Measurements from ENCODE around the gene NME4. TPM values are rescaled to one million over a fixed set of nuclear protein-coding genes. Genes with fewer than 3 reads are reported as not detected.
"Not testable (repeated sequence)": the region's sequence is repeated elsewhere in the genome, so short reads cannot be mapped to it uniquely, and the experiment has no call there.

Gene NME4
- total RNA-seq, 1 experiment from 2014 or later: 95.3 TPM

DNA sequence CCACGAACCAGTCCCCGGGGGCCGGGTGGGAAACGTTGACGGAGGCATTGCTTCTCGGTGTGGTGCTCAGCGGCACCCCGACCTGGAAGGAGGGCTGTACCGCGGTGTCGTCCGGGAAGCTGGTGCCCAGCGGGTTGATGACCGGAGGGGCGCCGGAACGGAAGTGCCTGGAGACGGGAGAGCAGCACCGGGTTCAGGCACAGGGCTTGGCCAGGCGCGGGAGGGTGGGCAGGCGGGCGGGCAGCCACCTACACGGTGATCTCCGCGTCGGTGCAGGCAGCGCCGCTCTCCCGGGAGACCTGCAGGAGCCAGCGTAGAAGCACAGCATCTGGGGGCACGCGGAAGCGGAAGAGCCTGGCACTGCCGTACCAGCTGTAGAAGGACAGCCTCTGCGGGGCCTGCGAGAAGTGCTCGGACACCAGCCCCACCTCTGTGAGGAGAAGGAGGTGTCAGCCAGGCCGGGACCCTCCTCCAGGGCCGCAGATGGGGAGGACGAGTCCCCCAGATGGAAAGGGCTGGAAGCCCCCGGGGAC lies 19.5 kb upstream of the NME4 start:
- no peak for DNase-seq (ENCODE audit: low spot score)

GRCh38 chr16:378113-378820 lies 18.7 kb upstream of the NME4 start:
- DNase-seq (ENCODE audit: low spot score): not testable (repeated sequence)

GRCh38 chr16:378821-379182 lies 18.2 kb upstream of the NME4 start:
- DNase-seq (ENCODE audit: low spot score): no peak

DNA sequence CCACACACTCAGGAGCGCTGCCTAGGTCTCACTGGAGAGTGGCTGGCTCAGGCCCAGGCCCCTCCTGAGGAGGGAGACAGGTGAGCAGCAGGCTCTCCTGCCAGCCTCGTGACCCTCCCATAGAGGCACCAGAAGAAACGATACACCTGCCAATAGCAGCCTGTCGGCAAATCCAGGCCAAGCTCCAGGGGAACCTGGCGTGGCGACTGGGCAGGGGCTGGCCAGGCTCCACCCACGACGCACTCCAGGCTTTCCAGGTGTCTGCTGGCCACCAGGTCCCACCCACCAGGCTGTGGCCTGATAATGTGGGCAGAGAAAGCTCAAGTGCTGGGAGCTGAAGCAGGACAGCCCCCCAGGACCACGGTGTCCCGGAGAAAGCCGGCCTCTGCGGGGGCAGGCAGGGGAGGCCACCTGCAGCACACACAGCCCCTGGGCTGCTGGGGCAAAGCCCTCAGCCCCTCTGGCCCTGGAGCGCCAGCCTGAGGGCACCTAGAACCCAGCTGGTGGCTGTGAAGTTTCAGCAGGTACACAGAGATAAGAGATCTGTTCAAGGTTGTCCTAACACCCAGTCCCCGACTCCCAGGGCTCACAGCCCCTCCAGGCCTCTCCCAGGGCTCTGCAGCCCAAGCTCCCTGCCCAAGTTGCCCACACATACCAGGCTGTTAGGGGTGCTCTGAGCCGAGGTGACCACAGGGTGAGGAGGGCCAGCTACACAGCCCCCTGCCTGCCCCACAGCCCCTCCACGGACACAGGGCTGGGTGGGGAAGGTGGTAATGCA lies 17.6 kb upstream of the NME4 start:
- no peak for DNase-seq (ENCODE audit: low spot score)

- DNase-seq (ENCODE audit: low spot score): no peak
Measured at GRCh38 chr16:379961-380761, 16.8 kb upstream of the NME4 start.

DNA sequence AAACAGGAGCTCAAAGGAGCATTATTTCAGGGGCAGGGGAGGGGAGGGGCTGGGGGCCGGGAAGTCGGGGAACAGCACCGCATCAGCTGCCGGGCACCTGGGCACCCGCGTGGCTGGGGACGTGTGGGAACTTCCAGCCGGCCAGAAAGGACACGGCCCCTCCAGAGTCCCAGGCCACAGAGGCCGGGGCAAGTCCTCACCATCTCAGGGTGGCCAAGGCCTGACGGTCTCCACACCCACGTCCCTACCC lies 16.3 kb upstream of the NME4 start:
- DNase-seq (ENCODE audit: low spot score): no peak

GRCh38 chr16:381012-381788 lies 15.8 kb upstream of the NME4 start:
- no peak for DNase-seq (ENCODE audit: low spot score)

DNA sequence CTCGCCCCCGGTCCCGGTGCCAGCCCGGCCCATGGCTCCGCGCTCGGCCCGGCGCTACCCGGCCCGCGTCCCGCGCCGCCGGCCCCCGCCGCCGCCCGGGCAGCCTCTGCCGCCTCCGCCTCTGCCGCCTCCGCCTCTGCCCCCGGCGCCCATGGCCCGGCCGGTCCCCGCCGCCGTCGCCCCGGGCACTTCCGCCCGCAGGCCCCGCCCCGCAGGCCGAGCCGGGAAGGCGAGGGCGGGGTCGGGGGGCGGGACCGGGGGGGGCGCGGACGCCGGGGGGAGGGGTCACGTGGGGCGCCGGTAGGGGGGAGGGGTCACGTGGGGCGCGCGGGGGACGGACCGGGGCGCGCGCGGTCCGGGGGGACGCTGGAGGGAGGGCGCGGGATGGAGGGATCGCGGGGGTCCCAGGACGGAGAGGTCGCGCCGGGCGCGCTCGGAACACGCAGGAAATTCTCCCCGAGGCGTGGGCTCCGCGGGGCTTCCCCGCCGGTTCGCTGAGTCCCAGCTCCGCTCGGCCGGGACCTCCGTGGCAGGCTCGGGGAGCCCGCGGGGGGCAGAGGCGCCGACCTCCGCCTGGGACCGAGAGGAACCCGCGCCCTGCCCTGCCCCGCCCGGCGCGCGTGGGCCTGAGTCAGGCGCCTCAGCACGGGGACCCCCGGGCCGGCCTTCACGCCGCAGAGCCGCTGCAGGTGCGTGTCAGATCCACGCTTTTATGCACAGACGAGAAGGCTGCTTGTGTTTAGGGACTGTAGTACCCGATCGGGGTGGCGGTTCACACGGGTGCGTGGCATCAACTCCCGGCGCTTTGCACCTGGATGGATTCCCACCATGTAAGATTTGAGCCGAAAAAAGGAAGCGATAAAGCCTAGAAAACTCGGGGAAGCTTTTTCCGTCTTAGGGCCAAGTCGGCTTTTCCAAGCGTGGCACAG lies 14.9 kb upstream of the NME4 start, which contains the start of gene PGAP6:
Gene PGAP6, minus strand, starts transcription at position 190 of the 929 bp plus-strand sequence. Its CDS starts 157 bp downstream, at position 33.
- DNase-seq (ENCODE audit: low spot score): no peak

DNA sequence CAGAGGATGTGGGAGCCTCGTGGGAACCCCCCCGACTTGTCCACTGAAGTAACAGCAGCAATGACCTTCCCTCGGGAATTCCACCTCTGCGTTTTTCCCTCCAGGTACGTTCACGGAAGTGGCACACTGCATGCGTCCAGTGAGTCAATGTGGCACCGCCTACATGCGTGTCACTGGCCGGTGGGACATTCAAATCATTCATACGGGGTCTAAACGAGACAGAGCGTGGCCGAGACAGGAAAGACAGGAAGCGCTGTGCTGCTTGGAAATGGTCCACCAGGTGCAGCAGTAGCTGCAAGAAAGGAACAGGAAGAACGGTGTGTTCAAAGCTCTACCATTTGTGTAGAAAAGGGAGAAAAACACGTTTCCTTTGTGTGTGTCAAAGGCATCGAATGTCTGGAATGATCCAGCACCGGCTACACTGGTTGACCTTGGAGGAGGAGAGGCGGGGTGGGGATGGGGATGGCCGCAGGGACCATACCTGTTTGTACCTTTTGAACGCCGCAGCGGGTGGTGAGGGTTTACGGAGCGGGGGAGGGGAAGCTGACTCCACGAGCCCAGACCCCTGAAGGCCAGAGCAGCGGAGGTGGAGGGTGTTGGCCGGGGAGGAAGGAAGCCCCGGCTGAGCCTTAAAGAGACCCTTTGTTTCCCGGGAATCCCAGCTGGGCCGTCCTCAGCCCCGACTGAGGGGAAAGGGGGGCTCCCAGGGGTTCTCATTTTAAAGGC lies 13.5 kb upstream of the NME4 start:
- DNase-seq (ENCODE audit: low spot score): no peak

DNA sequence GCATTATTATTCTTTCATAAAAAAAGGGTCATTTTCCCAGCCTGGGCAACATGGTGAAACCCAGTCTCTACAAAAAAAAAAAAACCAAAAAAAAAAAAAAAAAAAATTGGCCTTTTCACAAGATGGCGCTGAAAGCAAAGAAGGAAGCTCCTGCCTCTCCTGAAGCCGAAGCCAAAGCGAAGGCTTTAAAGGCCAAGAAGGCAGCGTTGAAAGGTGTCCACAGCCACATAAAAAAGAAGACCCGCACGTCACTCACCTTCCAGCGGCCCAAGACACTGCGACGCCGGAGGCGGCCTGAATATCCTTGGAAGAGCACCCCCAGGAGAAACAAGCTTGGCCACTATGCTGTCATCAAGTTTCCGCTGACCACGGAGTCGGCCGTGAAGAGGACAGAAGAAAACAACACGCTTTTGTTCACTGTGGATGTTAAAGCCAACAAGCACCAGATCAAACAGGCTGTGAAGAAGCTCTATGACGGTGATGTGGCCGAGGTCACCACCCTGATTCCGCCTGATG lies 10.3 kb upstream of the NME4 start:
- DNase-seq (ENCODE audit: low spot score): no peak

- DNase-seq (ENCODE audit: low spot score): not testable (repeated sequence)
Measured at GRCh38 chr16:387761-388666, 9.0 kb upstream of the NME4 start.

GRCh38 chr16:389352-389751 lies 7.6 kb upstream of the NME4 start:
- DNase-seq (ENCODE audit: low spot score): no peak

GRCh38 chr16:391885-392335 lies 5.1 kb upstream of the NME4 start:
- DNase-seq (ENCODE audit: low spot score): no peak

- DNase-seq (ENCODE audit: low spot score): no peak
Measured at GRCh38 chr16:392450-393030, 4.5 kb upstream of the NME4 start.

GRCh38 chr16:396199-396598 lies 800 bp upstream of the NME4 start:
- DNase-seq (ENCODE audit: low spot score): no peak

- no peak for DNase-seq (ENCODE audit: low spot score)
Measured at GRCh38 chr16:396605-397004, 394 bp upstream of the NME4 start.

DNA sequence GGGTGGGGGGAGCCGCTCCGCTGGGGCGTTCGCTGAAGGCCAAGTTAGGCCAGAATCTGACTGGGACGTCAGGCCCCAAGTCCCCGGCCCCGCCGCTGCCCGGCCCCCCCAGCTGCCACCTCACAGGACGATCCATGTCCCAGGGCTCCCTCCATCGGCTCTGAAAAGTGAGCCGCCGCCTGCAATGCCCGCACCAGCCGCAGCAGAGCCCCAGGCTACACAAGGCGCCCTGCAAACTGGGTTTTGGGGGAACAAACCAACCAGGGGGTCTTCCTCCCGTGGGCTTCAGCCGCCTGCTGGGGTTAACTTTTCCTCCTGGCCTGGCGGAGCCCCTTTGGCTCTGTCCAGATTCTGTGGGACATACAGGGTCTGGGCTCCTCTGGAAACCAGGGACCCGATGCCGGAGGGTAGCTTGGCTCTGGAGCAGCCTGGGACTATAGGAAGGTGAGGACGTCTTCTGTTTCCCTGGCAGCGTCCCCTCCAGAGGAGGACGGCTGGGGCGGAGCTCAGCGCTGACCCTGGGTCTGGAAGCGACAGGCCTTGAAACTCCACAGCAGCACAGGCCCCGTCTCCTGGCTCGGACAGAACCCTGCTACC lies 835 bp downstream of the NME4 start:
- DNase-seq (ENCODE audit: low spot score): no peak

Data from H4 (cell line).